ENCODE measurements around the gene SYMPK.

The SYMPK gene

DNA sequence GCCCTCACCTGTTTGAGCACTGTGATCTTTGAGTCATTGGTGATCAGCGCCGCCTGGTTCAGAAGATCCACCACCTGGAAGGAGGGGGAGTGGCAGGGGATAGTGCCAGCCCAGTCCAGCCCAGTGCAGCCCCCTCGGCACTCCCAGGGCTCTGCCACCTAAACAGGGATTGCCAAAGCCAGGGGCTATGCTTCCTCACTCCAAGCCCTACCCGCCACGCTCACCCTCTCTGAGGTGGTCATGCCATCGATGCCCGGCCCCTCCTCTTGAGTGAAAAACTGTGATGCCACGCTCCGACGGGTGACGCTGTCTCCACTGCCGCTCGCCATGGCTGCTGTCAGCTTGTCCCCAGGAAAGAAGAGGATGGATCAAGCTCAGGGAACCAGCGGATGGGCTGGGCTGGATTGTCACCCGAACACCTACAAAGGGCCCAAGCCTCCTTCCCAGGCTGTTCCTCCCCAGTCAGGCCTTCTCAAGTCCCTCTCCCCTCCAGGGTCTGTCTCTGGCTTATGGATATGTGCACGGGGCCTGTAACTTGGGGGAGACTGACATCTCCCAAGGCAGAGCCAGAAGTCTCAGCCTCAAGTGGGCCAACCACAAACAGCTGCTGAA, 8.7 kb downstream of the SYMPK start:
- H3K36me3 Mint-ChIP-seq (ENCODE audit: low read depth): peaks cover 68% of the 10 kb centered on the region

DNA sequence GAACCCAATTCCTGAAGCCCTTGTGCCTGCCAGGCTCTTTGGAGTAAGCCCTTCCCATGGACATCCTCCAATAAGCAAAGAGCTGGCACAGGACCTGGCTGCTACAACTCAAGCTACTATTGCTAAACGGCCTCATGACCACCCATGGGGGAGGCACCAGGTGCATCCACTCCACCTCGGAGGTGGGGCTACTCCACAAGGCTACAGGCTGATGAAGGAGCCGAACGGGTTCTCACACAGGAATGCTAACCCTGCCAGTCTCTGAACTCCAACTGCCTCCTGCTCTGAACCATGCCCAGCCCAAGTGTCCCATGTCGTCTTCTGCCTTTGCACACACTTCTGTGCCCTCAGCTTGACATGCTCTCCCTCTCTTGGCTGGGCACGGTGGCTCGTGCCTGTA, 10.0 kb downstream of the SYMPK start:
- Mint-ChIP-seq H3K27me3 (ENCODE audit: low read depth, poor library complexity) (peaks cover under 1% of the 10 kb centered on the region), H3K4me1 (peaks cover 7% of the 10 kb centered on the region), H3K9me3 (no peaks in the 10 kb centered on the region), H3K36me3 (ENCODE audit: low read depth) (peaks cover 64% of the 10 kb centered on the region), H3K27ac (no peak overlapping the region), H3K4me3 (no peak overlapping the region)
- TF ChIP-seq, protein P1, sequence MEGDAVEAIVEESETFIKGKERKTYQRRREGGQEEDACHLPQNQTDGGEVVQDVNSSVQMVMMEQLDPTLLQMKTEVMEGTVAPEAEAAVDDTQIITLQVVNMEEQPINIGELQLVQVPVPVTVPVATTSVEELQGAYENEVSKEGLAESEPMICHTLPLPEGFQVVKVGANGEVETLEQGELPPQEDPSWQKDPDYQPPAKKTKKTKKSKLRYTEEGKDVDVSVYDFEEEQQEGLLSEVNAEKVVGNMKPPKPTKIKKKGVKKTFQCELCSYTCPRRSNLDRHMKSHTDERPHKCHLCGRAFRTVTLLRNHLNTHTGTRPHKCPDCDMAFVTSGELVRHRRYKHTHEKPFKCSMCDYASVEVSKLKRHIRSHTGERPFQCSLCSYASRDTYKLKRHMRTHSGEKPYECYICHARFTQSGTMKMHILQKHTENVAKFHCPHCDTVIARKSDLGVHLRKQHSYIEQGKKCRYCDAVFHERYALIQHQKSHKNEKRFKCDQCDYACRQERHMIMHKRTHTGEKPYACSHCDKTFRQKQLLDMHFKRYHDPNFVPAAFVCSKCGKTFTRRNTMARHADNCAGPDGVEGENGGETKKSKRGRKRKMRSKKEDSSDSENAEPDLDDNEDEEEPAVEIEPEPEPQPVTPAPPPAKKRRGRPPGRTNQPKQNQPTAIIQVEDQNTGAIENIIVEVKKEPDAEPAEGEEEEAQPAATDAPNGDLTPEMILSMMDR (IDR thresholded peaks at IDR 0.05): no peak
- no peak for DNase-seq

More for the DNA sequence above, 8.7 kb downstream of the SYMPK start:
- peaks cover 4% of the 10 kb centered on the region for H3K27me3 Mint-ChIP-seq (ENCODE audit: low read depth, poor library complexity)
- TF ChIP-seq, protein P1 (IDR thresholded peaks at IDR 0.05): no peak
- H3K9me3 Mint-ChIP-seq: no peaks in the 10 kb centered on the region
- H3K4me3 Mint-ChIP-seq: no peak overlapping the region
- H3K27ac Mint-ChIP-seq: no peak overlapping the region
- no peak for DNase-seq
- H3K4me1 Mint-ChIP-seq: no peaks in the 10 kb centered on the region

DNA sequence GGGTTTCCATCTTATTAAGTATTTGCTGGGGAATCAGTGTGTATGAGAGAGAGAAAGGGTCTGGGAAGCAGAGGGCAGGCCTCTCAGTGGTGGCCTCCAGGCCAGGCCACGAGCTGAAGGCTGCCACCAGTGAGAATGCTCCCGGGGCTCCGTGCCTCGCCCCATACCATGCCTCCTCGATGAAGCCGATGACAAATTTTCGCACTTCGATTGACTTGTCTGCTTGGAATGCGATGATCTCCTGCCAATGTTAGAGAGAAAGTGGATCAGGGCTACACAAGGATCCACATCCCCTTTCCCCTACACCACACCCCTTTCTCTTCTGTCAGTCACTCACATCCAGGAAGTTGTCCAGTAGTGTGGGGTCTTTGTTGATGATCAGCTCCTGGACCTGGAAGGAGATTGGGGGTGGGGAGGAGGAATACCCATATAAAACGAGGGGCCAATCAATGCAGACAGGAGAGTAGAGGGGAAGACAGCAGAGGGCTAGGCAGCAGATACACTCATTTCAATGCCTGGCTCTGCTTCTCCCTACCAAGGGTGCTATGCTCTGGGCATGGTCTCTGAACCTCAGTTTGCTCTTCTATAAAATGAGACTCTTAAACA, 10.7 kb downstream of the SYMPK start:
- no peaks in the 10 kb centered on the region for H3K9me3 Mint-ChIP-seq
- H3K4me3 Mint-ChIP-seq: no peak overlapping the region
- H3K4me1 Mint-ChIP-seq: peaks cover 14% of the 10 kb centered on the region
- no peak for DNase-seq
- TF ChIP-seq, protein P1 (IDR thresholded peaks at IDR 0.05): no peak
- H3K36me3 Mint-ChIP-seq (ENCODE audit: low read depth): peaks cover 68% of the 10 kb centered on the region
- peak overlapping the region; percentile 18 for H3K27ac Mint-ChIP-seq
- H3K27me3 Mint-ChIP-seq (ENCODE audit: low read depth, poor library complexity): no peaks in the 10 kb centered on the region

DNA sequence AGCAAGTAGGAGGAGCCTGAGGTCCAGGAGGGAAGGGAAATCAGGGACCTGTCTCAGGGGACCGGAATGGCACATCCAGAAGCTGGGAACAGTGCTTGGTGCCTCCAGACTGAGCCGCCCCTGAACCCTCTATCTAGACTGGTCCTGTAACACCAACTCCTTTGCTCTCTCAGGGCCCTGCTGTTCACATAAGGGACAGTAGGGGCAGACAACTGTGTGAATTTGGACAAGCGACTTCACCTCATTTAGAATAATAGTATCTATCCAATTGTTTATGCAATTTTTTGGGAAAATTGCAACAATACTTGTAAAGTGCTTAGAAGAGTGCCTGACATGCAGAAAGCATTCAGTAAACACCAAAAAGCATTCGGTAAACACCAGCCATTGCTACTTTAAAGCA, 14.0 kb downstream of the SYMPK start:
- Mint-ChIP-seq H3K27me3 (ENCODE audit: low read depth, poor library complexity) (no peaks in the 10 kb centered on the region), H3K4me1 (peaks cover 15% of the 10 kb centered on the region), H3K27ac (no peak overlapping the region), H3K9me3 (no peaks in the 10 kb centered on the region), H3K4me3 (no peak overlapping the region), H3K36me3 (ENCODE audit: low read depth) (peaks cover 77% of the 10 kb centered on the region)
- TF ChIP-seq, protein P1 (IDR thresholded peaks at IDR 0.05): peak; percentile 13
- DNase-seq: no peak

DNA sequence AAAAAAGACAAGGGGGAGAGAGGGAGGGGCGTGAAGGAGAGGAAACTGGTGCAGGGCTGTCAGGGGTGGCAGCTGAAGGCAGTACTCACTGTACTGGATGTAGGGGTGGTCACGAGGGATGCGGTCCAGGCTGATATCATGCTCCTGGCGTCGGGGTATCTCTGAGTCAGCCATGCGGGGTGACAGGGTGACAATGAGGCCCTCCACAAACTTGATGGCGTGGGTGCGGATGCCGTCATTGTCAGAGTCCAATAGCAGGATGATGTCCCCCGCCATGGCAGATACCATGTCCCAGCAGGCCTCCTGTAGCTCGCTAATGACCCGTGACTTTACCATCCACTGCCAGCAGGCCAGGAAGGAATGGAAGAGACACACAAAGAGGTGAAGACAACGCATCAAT, 15.3 kb downstream of the SYMPK start:
- peaks cover 78% of the 10 kb centered on the region for H3K36me3 Mint-ChIP-seq (ENCODE audit: low read depth)
- no peak for DNase-seq
- no peak overlapping the region for H3K4me3 Mint-ChIP-seq
- H3K4me1 Mint-ChIP-seq: peaks cover 15% of the 10 kb centered on the region
- peak overlapping the region; percentile 61 for H3K27ac Mint-ChIP-seq
- H3K9me3 Mint-ChIP-seq: no peaks in the 10 kb centered on the region
- H3K27me3 Mint-ChIP-seq (ENCODE audit: low read depth, poor library complexity): no peaks in the 10 kb centered on the region
- TF ChIP-seq, protein P1 (IDR thresholded peaks at IDR 0.05): no peak

DNA sequence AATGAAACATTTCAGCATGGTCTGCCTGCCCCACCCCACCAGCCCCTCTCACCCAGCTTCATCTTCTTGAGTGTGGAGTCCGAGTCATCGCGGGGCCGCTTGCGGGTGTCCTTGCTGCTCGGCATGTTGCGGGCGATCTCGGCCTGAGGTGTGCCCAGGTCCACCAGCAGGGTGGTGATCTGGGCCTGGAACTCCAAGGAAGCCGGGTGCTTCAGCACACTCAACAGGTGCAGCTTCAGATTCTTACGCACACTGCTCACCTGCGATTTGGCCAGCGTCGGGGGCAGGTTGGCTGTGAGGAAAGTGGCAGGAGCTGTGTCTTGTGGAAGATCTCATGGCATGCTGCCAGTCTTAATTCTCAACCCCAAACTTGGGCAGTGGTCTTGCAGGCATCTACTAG, 20.7 kb downstream of the SYMPK start:
- DNase-seq: no peak
- peaks cover 90% of the 10 kb centered on the region for H3K36me3 Mint-ChIP-seq (ENCODE audit: low read depth)
- no peak overlapping the region for H3K27ac Mint-ChIP-seq
- H3K27me3 Mint-ChIP-seq (ENCODE audit: low read depth, poor library complexity): peaks cover 3% of the 10 kb centered on the region
- H3K4me3 Mint-ChIP-seq: no peak overlapping the region
- H3K4me1 Mint-ChIP-seq: peaks cover under 1% of the 10 kb centered on the region
- H3K9me3 Mint-ChIP-seq: peaks cover 4% of the 10 kb centered on the region
- TF ChIP-seq, protein P1 (IDR thresholded peaks at IDR 0.05): no peak
